ENCODE measurements around the gene MRPL21.
A peak's percentile ranks its signal among the peaks of the same experiment; 100 is the strongest.
"Not testable (repeated sequence)": the region's sequence is repeated elsewhere in the genome, so short reads cannot be mapped to it uniquely, and the experiment has no call there.

Gene MRPL21

GRCh38 chr11:68863553-68864265, 39.9 kb downstream of the MRPL21 start:
- no peak for DNase-seq

GRCh38 chr11:68862421-68862820, 41.2 kb downstream of the MRPL21 start:
- no peak for DNase-seq

GRCh38 chr11:68859123-68859522, 44.5 kb downstream of the MRPL21 start:
- DNase-seq, result no peak

- no peak for DNase-seq
These were observed 46.5 kb downstream of the MRPL21 start for GRCh38 chr11:68857037-68857586.

- not testable (repeated sequence) for DNase-seq
These were observed 47.1 kb downstream of the MRPL21 start for GRCh38 chr11:68856425-68857030.

GRCh38 chr11:68855205-68855981, 48.2 kb downstream of the MRPL21 start:
- DNase-seq, result no peak

- DNase-seq, result no peak
These were observed 49.2 kb downstream of the MRPL21 start for GRCh38 chr11:68854273-68854958.

- DNase-seq, result no peak
These were observed 51.0 kb downstream of the MRPL21 start for GRCh38 chr11:68852628-68853027.

GRCh38 chr11:68848429-68848828, 55.2 kb downstream of the MRPL21 start:
- no peak for DNase-seq

- DNase-seq, result no peak
These were observed 56.2 kb downstream of the MRPL21 start for GRCh38 chr11:68847395-68847794.

- no peak for DNase-seq
These were observed 58.2 kb downstream of the MRPL21 start for GRCh38 chr11:68845351-68846002.

- DNase-seq, result no peak
These were observed 58.8 kb downstream of the MRPL21 start for GRCh38 chr11:68844801-68845200.

- DNase-seq, result no peak
These were observed 59.3 kb downstream of the MRPL21 start for GRCh38 chr11:68844376-68844775.

GRCh38 chr11:68843703-68844312, 59.8 kb downstream of the MRPL21 start:
- DNase-seq, result peak; percentile 84

- peak; percentile 34 for DNase-seq
These were observed 60.5 kb downstream of the MRPL21 start for GRCh38 chr11:68843052-68843561.

- DNase-seq, result no peak
These were observed 61.1 kb downstream of the MRPL21 start for GRCh38 chr11:68842427-68843051.

- DNase-seq, result peak; percentile 43
These were observed 61.8 kb downstream of the MRPL21 start, which contains the start of gene CPT1A for GRCh38 chr11:68841718-68842426. Gene CPT1A, minus strand, starts transcription at chr11:68841916. Its CDS starts 26,442 bp downstream, at chr11:68815474.
